Neural cell (in vitro differentiated cells): ENCODE data around the gene FGFR1OP2.

ENCODE experiments used
- POLR2AphosphoS5 ChIP-seq: IDR thresholded peaks from 2 replicates; pipeline ENCODE4 v1.6.1; 2012
- TF ChIP-seq, protein P1 (sequence below): fragments of 450-650 bp; IDR thresholded peaks from 2 replicates; pipeline ENCODE4 v1.5.1; 2014; ENCODE audit warnings: antibody characterized with exemption, mild to moderate bottlenecking, moderate library complexity; ENCODE audit not compliant: poor library complexity, severe bottlenecking

DNA sequence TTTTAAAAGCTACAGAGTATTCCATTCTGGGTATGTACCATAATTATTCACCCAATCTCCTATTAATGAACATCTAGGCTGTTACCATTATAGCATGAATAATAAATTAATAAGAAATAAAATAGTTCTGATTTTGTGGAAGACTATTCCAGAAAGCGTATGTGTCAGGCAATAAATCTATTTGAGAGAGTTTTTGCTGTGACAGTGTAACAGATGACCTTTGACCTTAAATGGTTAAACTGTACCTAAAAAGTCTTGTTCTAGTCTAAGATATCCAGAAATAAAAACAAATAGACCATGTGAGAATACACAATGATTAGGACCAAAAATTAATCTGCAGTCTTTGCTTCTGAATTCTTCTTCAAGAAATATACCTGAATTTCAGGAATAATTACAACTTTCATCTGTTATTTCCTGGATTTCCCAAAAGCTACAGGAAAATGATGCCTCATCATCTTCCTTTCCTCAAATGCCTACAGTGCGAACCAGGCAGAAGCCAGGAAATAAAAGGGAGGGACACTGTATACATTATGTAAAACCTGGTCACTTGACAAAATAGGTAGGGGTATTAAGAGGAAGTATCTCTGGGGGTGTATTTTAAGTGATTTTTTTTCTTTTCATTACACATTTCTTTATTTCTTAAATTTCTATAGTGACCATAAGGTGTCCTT, 68.7 kb downstream of the FGFR1OP2 start:
- TF ChIP-seq, protein P1, sequence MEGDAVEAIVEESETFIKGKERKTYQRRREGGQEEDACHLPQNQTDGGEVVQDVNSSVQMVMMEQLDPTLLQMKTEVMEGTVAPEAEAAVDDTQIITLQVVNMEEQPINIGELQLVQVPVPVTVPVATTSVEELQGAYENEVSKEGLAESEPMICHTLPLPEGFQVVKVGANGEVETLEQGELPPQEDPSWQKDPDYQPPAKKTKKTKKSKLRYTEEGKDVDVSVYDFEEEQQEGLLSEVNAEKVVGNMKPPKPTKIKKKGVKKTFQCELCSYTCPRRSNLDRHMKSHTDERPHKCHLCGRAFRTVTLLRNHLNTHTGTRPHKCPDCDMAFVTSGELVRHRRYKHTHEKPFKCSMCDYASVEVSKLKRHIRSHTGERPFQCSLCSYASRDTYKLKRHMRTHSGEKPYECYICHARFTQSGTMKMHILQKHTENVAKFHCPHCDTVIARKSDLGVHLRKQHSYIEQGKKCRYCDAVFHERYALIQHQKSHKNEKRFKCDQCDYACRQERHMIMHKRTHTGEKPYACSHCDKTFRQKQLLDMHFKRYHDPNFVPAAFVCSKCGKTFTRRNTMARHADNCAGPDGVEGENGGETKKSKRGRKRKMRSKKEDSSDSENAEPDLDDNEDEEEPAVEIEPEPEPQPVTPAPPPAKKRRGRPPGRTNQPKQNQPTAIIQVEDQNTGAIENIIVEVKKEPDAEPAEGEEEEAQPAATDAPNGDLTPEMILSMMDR, result no peak
- TF ChIP-seq POLR2AphosphoS5, result no peak
